G401 (cell line): ENCODE results near the gene PRDM5. TPM values are rescaled to one million over a fixed set of nuclear protein-coding genes. Genes with fewer than 3 reads are reported as not detected.
A peak's percentile ranks its signal among the peaks of the same experiment; 100 is the strongest.

Experiments
- DNase-seq: peaks from one replicate; pipeline ENCODE4 v3.0.0-alpha.2; 2015; ENCODE audit warnings: low spot score
- in situ Hi-C: cut with HindIII; loops from 2 replicates; pipeline ENCODE4 v1.10.0; 2016; ENCODE audit warnings: low sequenced_read_pairs, mixed read lengths
- total RNA-seq: library from RNA; depleted of rRNA; stranded (reverse); fragments of >200 nt; shearing (Covaris generic); gene quantifications from 2 replicates; pipeline ENCODE4 v1.2.3, GENCODE V29; 2014

PRDM5 gene
- total RNA-seq, 1 experiment from 2014 or later: 5.3 TPM

DNA sequence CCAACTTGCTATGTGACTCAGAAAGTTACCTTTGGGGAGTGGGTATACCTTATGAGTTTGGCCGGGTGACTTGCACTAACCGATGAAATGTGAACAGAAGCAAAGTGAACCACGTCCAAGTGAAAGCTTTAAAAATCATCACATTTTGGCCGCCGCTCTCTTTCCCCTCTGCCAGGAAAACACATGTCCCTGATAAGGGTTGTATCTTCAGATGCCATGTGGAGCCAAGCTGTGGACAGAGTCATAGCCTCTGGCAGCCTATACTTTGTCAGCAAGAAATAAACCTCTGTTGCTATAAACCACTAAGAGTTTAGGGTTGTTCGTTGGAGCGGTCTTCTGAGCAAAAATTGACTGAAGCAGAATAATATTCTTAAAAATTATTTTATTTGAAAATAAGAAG lies 92.3 kb downstream of the PRDM5 start:
- DNase-seq: no peak
- in situ Hi-C loops: no loop called here

DNA sequence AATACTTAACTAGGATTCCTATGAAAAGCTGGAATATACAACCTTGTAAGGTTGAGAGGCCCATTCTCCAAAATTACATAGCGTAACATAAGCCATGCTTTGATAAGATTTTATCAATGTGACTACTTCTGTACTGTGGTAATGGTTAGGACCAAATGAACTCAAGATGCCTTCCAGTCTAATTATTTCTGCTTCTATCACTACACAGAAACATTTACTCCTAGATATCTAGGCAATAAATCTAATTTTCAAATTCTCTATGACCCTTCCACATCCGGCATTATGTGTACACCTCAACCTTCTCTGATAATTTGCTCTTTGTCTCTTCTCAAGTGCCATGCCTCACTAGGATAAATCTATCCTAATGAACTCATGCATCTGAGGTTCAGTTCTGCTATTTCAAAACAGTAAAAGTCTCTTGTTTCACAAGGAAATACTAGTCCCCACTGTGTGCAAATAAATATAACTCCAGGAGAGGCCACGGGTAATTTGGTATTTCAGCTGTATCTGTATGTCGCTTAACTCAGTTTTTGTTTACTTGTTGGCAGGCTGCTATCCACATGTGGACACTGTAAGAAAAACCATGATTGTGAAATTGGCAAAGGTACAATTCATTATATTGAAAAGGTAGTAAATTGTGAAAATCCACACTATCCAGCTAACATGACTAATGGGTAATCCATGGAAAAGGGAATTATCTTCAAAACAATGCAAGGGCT lies 93.3 kb downstream of the PRDM5 start:
- DNase-seq: no peak
- in situ Hi-C loops: no loop called here

DNA sequence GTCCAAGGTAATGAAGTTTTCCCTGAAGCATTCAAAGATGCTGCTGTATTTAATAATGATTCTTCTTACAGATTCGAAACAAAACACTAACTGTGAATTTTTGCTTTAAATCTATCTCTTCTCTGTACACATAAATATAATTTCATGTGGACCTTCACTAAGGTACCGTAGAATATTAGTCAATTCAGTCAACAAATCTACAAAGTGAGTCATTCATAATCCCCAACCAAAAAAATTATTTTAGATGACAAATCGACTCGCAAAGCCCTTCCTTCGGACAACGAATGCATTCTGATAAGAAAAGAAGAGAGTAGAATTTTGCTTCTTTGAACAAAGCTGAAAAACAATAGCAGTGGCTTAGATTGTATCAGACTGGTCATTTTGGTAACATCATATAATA lies 95.7 kb downstream of the PRDM5 start:
- in situ Hi-C loops: no loop called here
- no peak for DNase-seq

DNA sequence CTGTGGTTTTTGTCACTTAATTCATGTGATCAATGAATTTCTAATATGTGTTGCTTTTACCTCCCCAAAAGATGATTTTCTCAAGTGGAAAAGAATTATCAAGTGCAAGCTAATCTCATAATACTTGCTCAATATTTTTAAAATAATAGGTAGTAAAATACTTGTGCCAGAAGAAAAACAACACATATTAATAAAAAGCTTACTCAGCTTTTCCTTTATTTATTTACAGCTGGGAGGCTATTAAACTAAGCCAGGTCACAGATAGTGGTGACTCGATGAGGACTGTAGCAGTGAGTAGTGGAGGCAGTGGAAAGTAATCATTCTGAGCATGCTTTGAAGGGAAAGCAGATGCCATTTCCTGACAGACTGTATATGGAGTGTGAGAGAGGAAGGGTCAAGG lies 96.1 kb downstream of the PRDM5 start:
- DNase-seq: no peak
- in situ Hi-C loops: no loop called here

DNA sequence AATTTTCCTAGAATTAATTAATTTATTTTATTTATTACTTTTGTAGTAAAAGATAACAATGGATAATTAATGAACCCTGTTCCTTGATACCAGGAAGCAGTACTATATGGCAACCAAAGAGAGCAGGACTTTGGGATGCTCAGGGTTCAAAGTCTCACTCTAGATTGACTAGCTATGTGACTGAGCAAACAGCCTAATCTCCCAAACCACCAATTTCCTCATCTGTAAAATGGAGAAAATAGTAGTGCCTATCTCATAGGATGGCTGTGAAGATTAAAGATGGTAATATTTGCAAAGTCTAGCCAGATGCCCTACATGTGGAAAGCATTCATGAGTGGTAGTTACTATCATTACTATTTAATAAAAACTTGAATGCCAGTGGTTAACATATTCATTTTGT lies 97.6 kb downstream of the PRDM5 start:
- DNase-seq: no peak
- in situ Hi-C loops: no loop called here

DNA sequence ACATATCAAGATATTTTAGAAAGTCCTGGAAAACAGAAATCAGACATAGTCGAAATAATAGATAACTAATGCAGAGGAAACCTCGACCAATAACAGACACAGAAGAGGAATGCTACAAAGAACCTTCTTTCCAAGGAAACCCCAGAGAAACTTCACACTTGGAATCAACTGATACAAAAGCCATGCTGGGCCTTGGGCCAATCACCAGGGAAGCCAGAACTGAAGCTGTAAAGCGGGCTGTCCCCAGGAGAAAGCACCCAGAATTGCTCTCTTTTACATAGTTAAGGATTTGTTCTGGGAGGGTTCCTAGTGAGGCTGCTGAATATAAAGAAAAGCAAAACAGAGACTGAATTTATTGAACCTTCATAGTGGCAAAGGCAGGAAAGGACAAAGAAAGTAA lies 100.5 kb downstream of the PRDM5 start:
- peak; percentile 17 for DNase-seq
- in situ Hi-C loops: no loop called here

DNA sequence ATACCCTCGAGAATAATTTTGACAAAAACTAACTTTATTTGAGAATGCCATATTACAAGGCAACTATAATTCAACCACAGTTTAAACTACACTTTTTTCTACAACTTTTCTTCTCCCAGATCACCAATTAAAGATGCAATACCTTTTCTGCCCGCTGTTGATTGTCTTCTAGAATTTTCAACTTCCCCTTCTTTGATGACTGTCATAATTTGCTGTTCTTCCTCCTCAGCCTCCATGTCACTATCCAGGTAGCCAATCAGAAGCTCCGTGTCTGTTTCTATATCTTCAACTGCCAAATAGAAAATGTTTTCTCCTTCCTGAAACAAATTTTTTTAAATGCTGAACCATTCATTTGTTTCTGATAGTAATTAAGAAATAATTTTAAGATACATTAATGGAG lies 101.5 kb downstream of the PRDM5 start:
- in situ Hi-C loops: no loop called here
- no peak for DNase-seq

DNA sequence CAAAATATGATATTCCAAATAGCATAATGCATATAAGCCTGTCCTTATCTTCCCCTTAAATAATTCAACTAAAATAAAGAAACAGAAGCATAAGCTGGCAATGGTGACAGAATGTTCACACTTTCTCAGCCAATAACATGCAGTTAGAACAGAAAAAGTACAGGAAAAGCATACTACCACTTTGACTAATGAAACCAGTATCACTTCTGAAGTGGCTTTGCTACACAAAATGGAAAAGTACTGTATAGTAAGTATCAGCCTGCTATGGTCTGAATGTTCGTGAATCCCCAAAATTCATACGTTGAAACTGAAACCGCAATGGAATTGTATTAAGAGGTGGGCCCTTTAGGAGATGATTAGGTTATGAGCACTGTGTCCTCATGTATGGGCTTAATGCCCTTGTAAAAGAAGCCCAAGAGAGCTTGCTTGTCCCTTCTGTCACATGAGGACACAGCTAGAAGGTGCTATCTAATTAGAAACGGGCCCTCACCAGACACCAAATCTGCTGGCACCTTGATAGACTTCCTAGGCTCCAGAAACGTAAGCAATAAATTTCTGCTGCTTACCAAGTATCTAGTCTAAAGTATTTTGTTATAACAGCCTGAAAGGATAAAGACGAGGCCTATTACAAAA lies 102.6 kb downstream of the PRDM5 start:
- in situ Hi-C loops: no loop called here
- DNase-seq: no peak

DNA sequence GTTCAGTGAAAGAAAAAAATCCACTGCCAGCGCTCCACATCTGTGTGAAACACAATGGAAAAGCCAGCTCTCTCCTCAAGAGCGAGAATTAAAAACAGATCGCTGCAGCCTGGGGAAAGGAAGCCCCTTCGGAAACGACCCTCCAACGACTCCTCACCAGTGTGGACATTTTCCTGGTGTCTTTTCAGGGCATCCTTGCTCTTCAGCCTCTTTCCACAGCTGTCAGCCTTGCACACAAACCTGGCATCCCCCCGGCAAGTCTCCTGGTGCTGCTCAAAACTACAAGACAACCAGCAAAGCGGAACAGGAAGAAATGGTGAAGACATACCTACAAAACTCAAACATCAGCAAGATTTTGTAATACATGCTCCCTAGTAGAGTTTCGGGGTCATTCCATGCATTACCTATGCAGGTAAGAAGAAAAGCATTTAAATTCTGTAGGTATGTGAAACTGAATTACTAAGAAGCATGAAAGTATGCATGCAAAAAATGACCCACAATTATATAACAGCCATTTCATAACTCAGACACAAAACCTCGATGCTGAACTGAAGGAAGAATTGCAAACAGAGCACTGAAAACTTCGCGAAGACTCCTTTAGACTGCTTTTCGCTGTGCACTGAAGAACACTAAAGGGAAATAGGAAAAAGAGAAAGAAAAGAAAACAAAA lies 106.1 kb downstream of the PRDM5 start:
- in situ Hi-C loops: no loop called here
- DNase-seq: no peak

DNA sequence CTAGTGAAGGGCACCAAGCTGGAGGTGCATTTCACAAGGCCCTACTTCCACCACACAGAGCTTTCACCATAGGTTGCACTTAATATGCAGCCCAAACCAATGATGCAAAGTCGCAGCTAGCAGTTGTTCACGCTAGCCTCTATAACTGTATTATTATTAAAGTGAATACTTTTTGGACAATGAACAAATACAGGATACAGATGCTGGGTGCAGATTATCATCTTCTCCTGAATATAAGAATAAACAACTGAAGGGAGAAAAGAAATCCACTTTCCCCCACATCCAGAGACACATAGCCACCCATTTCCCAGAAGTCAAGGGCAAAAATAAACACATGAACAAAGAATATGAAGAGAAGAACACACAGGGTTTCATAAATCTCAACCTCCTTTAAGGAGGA lies 107.2 kb downstream of the PRDM5 start:
- in situ Hi-C loops: no loop called here
- DNase-seq: no peak

DNA sequence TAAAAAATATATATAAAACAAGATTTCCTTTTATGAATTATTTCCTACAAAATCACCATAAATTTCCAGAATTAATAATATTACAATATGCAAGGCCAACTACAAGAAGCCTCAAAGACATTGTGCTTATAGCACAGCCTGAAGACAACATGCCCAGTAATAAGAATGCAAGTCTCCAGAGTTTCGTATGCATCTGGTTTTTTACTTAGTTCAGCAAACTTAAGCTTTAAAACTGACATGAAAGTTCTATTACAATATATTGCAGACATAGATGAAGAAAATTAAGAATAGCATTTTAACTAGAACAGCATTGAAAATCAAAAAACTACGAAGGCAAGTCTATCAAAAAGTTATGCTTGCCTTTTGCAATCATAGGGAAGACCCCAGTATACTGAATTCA lies 107.6 kb downstream of the PRDM5 start:
- no peak for DNase-seq
- in situ Hi-C loops: no loop called here

DNA sequence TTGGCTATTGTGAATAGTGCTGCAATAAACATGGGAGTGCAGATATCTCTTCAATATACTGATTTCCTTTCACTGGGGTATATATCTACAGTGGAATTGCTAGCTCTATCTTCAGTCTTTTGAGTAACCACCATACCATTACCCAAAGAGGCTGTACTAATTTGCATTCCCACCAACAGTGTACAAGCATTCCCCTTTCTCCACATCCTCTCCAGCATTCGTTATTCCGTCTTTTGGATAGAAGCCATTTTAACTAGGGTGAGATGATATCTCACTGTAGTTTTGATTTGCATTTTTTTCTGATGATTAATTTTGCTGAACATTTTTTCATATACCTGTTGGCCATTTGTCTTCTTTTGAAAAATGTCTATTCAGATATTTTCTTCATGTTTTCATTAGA lies 110.3 kb downstream of the PRDM5 start:
- in situ Hi-C loops: no loop called here
- no peak for DNase-seq

DNA sequence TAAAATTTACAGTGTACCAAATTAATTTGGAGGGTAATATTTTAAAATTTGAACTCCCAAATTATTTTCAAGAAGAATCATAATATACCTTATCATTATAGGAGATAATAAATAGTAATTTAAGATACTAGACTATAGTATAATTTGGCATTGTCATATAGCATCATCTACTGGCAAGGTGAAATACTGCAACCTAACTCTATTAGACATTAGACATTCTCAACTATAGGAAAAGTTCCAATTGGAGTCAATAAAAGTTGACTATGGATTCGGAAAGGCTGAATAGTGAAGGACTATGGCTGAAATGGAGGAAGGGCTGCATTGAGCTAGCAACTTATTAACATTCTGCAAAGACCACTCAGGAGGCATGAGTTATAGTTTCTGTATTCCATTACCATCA lies 113.0 kb downstream of the PRDM5 start:
- no peak for DNase-seq
- in situ Hi-C loops: no loop called here

DNA sequence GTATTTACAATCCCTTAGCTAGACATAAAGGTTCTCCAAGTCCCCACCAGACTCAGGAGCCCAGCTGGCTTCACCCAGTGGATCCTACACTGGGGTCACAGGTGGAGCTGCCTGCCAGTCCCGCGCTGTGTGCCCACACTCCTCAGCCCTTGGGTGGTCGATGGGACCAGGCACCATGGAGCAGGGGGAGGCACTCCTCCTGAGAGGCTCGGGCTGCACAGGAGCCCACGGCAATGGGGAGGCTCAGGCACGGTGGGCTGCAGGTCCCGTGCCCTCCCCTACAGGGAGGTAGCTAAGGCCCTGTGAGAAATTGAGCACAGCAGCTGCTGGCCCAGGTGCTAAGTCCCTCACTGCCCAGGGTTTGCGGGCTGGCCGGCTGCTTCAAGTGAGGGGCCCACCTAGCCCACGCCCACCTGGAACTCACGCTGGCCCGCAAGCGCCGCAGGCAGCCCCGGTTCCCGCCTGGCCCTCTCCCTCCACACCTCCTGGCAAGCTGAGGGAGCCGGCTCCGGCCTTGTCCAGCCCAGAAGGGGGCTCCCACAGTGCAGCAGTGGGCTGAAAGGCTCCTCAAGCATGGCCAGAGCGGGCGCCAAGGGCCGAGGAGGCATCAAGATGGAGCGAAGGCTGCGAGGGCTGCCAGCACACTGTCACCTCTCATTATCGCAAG lies 113.9 kb downstream of the PRDM5 start:
- in situ Hi-C loops: no loop called here
- no peak for DNase-seq

DNA sequence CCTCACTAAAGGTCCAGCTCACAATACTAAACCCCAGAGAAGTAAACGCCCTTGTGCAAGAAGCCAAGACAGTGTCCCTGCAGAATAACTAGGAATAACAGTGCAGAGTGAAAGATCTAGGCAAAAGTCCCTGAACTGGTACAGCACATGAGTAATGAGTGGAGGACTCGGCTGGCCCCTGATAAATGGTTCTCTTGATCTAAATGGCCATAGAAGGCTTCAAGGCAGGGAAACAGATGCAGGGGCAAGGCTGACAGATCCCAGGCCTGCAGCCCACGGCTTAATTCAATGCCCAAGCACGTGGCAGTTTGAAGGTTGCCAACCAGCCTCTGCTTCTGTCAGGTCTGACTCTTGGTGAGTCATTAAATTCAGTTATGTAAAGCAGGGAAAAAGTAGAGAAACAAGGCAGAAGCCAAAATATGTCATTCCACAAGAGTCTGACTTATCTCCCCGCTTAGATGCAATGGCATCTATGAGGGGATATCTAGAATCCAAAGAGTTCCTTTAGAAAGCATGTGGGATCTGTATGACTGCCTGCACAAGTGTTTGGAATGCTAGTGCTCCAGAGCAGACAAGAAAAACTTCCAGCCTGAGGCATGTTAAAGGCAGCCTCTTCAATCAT lies 121.3 kb downstream of the PRDM5 start:
- in situ Hi-C loops: no loop called here
- DNase-seq: peak; percentile 1

DNA sequence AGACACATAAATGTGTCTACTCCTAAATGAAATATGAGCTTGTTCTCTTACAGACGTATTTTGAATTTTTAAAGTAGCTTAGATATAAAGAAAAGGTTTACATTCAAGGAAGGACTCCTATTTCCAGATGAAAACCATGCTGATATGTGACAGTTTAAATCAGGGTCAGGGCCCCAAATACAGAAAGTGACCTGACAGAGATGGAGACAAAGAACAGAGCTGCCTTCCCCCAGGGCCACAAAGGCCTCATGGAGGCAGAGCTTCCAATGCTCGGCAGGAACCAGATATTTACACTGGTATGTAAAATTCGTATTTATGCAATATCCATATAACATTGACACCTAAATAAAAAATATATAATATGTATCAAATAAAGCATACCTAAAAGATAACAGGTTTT lies 124.0 kb downstream of the PRDM5 start:
- in situ Hi-C loops: no loop called here
- DNase-seq: no peak

DNA sequence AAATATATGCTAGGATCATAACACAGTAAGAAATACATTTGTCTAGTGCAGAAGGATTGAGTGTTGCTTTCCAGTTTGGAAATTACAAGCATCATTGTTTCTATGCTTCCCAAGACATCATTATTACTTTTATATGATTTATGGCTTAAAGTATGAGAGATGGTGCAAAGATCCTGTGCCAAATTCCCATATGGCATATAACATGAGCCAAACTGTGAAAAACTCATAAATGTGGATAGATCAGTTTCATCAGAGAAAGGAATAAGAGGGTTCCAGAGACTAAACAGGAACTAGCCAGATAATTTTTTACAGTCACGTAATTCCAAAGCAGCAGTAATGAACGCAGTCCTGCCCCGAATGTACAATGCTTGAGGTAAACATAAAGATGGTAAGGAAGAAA lies 126.3 kb downstream of the PRDM5 start:
- in situ Hi-C loops: no loop called here
- no peak for DNase-seq

DNA sequence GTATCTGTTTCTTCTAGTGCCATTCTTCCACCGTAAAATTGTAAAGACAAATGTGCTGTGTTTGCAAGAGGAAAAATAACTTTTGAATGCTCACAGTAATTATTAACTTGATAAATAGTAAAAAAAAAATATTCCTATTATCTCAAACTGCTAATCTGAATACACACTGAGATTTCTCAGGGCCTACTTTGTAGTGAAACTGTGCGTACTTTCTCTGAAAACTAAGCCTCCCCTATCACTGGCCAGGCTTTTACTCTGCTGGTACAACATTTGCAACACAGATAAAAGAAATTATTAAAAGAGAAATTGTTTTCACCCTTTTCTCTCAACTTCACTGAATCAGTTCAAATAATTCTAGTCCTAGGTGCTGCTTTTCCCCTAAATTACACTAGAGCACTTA lies 137.3 kb downstream of the PRDM5 start:
- in situ Hi-C loops: no loop called here
- no peak for DNase-seq

DNA sequence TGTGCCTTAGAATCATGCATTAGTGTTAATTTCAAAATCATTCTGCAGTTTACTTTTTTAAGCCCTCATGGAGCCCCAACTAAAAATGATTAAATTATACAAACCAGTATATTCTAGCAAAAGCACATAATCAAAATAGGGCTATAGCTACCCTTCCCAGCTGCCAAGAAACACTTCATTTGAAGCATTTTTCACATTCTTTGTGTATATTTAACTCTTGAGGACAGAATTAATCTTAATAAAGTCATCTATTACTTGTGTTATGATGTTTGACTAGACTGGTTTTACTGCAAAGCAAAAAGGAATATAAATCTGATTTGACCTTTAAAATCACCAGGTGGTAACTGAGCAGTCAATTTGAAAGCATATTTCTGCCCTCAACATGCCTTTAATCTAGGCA lies 145.1 kb downstream of the PRDM5 start:
- no peak for DNase-seq
- in situ Hi-C loops: no loop called here

DNA sequence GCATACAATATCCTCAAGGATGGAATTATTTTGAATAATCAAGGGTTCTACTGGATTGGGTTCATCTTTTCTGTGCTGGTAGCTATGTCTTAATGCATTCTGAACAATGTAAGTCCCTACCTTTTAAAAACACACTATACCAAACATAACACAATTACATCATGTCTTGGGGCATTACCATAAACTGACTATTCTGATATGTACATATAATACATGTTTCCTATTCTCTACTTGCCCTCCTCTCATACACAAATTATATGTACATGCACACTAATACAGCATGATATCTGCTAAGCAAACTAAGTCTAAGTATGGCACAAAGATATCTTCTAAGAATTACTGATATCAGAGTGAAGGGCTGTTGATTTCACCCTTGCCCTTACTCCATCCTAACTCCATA lies 147.1 kb downstream of the PRDM5 start:
- no peak for DNase-seq
- in situ Hi-C loops: no loop called here
